GM12891 (cell line): ENCODE results near the gene C9orf57.

Source experiments
- PAX5 ChIP-seq: IDR thresholded peaks from 2 replicates; pipeline ENCODE4 v1.6.1; 2011; ENCODE audit warnings: low read length, moderate library complexity, mild to moderate bottlenecking; ENCODE audit not compliant: insufficient read depth, severe bottlenecking
- POLR2A ChIP-seq: IDR thresholded peaks from 2 replicates; pipeline ENCODE4 v1.6.1; 2011; ENCODE audit warnings: low read depth, low read length, control low read depth
- POLR2AphosphoS5 ChIP-seq: IDR thresholded peaks from 2 replicates; pipeline ENCODE4 v1.6.1; 2011; ENCODE audit warnings: low read depth, low read length, control low read depth
- POU2F2 ChIP-seq: IDR thresholded peaks from 2 replicates; pipeline ENCODE4 v1.6.1; 2011; ENCODE audit warnings: low read depth, mild to moderate bottlenecking, control low read depth, low read length, moderate library complexity
- SPI1 ChIP-seq: IDR thresholded peaks from 2 replicates; pipeline ENCODE4 v1.6.1; 2011; ENCODE audit warnings: low read depth, low read length, control low read depth
- TAF1 ChIP-seq: IDR thresholded peaks from 2 replicates; pipeline ENCODE4 v1.6.1; 2011; ENCODE audit warnings: low read depth, low read length, control low read depth

- TF ChIP-seq TAF1 (no peak), POLR2AphosphoS5 (no peak), POLR2A (no peak), PAX5 (no peak), POU2F2 (no peak), SPI1 (no peak)
Measured at GRCh38 chr9:72038890-72039410, 21.5 kb downstream of the C9orf57 start.
